SU-DHL-6 (cell line): ENCODE data around the gene FLNB.

ENCODE experiments used
- H2AFZ ChIP-seq: fragments of 200-600 bp; sonication (generic); 2 replicates; pipeline ENCODE4 v1.6.1; 2014; ENCODE audit warnings: low read depth, mild to moderate bottlenecking, moderate library complexity, mixed read lengths, antibody characterized with exemption, low read length; ENCODE audit not compliant: severe bottlenecking
- H3F3A ChIP-seq: fragments of 200-600 bp; shearing (Covaris generic); 2 replicates; pipeline ENCODE4 v1.6.0; 2016; ENCODE audit warnings: antibody characterized with exemption, mild to moderate bottlenecking; ENCODE audit not compliant: insufficient read depth
- H3K27ac ChIP-seq: fragments of 200-600 bp; sonication (generic); 2 replicates; pipeline ENCODE4 v1.5.1; 2016; ENCODE audit warnings: low read depth, mild to moderate bottlenecking, low read length, moderate library complexity, mixed read lengths
- H3K27me3 ChIP-seq: fragments of 200-600 bp; sonication (generic), shearing (Covaris generic); 2 replicates; pipeline ENCODE4 v1.6.0; 2014; ENCODE audit warnings: mild to moderate bottlenecking, low read length
- H3K36me3 ChIP-seq: fragments of 200-600 bp; sonication (generic); 2 replicates; pipeline ENCODE4 v1.6.1; 2014; ENCODE audit warnings: mild to moderate bottlenecking, low read length, mixed read lengths
- H3K4me2 ChIP-seq: fragments of 300-600, 200-600 bp; shearing (Covaris generic), sonication (generic); 2 replicates; pipeline ENCODE4 v1.6.0; 2014; ENCODE audit warnings: low read length, low read depth, mild to moderate bottlenecking; ENCODE audit not compliant: poor library complexity, severe bottlenecking
- H3K4me3 ChIP-seq: fragments of 200-600 bp; sonication (generic); 2 replicates; pipeline ENCODE4 v1.5.1; 2014; ENCODE audit warnings: antibody characterized with exemption, low read length, mild to moderate bottlenecking, mixed read lengths; ENCODE audit not compliant: insufficient read depth, poor library complexity, severe bottlenecking
- H3K79me2 ChIP-seq: fragments of 200-600 bp; sonication (generic); 2 replicates; pipeline ENCODE4 v1.6.1; 2014; ENCODE audit warnings: mild to moderate bottlenecking, low read length, moderate library complexity; ENCODE audit not compliant: insufficient read depth
- H3K9ac ChIP-seq: fragments of 200-600 bp; sonication (generic); 2 replicates; pipeline ENCODE4 v1.7.0; 2014; ENCODE audit warnings: mild to moderate bottlenecking, low read length
- H3K9me2 ChIP-seq: fragments of 200-600 bp; sonication (generic); replicated peaks from 2 replicates; pipeline ENCODE4 v1.6.1; 2014; ENCODE audit warnings: low read length; ENCODE audit not compliant: insufficient read depth
- H3K9me3 ChIP-seq: fragments of 200-600 bp; sonication (generic); 2 replicates; pipeline ENCODE4 v1.6.1; 2014; ENCODE audit warnings: low read length, mixed read lengths; ENCODE audit not compliant: insufficient read depth
- H4K20me1 ChIP-seq: fragments of 200-600 bp; sonication (generic); 2 replicates; pipeline ENCODE4 v1.6.1; 2014; ENCODE audit warnings: low read depth, mild to moderate bottlenecking, antibody characterized with exemption, low read length, moderate library complexity, mixed read lengths
- CTCF ChIP-seq: fragments of 200-600 bp; sonication (generic); IDR thresholded peaks from one replicate; pipeline ENCODE4 v1.5.1; 2017; ENCODE audit warnings: antibody characterized with exemption, mild to moderate bottlenecking, low read length, moderate library complexity; ENCODE audit not compliant: insufficient read depth, poor library complexity, severe bottlenecking
- EZH2phosphoT487 ChIP-seq: fragments of 200-600 bp; sonication (generic), shearing (Covaris generic); conservative IDR thresholded peaks from 2 replicates; pipeline ENCODE4 v1.6.1; 2018; ENCODE audit warnings: mild to moderate bottlenecking, antibody characterized with exemption, low read length, moderate library complexity, mixed read lengths

Gene FLNB

GRCh38 chr3:58106061-58106460 is 97.8 kb downstream of the FLNB start:
- H3K9me3 ChIP-seq = no peaks in the 10 kb centered on the region
- no peak overlapping the region for H3K4me3 ChIP-seq
- no peaks in the 10 kb centered on the region for H3K79me2 ChIP-seq
- TF ChIP-seq EZH2phosphoT487 (no peak), CTCF (no peak)
- no peak overlapping the region for H3K4me2 ChIP-seq
- H3K36me3 ChIP-seq = no peaks in the 10 kb centered on the region
- H3K9ac ChIP-seq = no peak overlapping the region
- H4K20me1 ChIP-seq = no peaks in the 10 kb centered on the region
- no peaks in the 10 kb centered on the region for H3K9me2 ChIP-seq
- H3K27ac ChIP-seq = no peak overlapping the region
- no peaks in the 10 kb centered on the region for H3F3A ChIP-seq
- no peak overlapping the region for H2AFZ ChIP-seq
- no peaks in the 10 kb centered on the region for H3K27me3 ChIP-seq

- H3K9me2 ChIP-seq = no peaks in the 10 kb centered on the region
Observed at GRCh38 chr3:58106640-58107039, 98.4 kb downstream of the FLNB start.

GRCh38 chr3:58107597-58107996 is 99.4 kb downstream of the FLNB start:
- Histone ChIP-seq H4K20me1 (no peaks in the 10 kb centered on the region), H3K9ac (no peak overlapping the region), H3K79me2 (no peaks in the 10 kb centered on the region), H3K4me3 (no peak overlapping the region), H3K9me3 (no peaks in the 10 kb centered on the region), H3K4me2 (no peak overlapping the region), H3K27me3 (no peaks in the 10 kb centered on the region), H3K36me3 (no peaks in the 10 kb centered on the region), H3F3A (no peaks in the 10 kb centered on the region), H3K27ac (no peak overlapping the region), H3K9me2 (no peaks in the 10 kb centered on the region), H2AFZ (no peak overlapping the region)
- TF ChIP-seq CTCF (no peak), EZH2phosphoT487 (no peak)

More at GRCh38 chr3:58106640-58107039, 98.4 kb downstream of the FLNB start:
- H3K27me3 ChIP-seq = no peaks in the 10 kb centered on the region
- H2AFZ ChIP-seq = no peak overlapping the region
- no peak overlapping the region for H3K9ac ChIP-seq
- H3K4me2 ChIP-seq = no peak overlapping the region
- no peak overlapping the region for H3K4me3 ChIP-seq
- H3K9me3 ChIP-seq = no peaks in the 10 kb centered on the region
- no peaks in the 10 kb centered on the region for H3K79me2 ChIP-seq
- TF ChIP-seq EZH2phosphoT487 = no peak
- TF ChIP-seq CTCF = no peak
- no peaks in the 10 kb centered on the region for H3F3A ChIP-seq
- H3K27ac ChIP-seq = no peak overlapping the region
- no peaks in the 10 kb centered on the region for H4K20me1 ChIP-seq
- no peaks in the 10 kb centered on the region for H3K36me3 ChIP-seq

GRCh38 chr3:58109752-58110151 is 101.5 kb downstream of the FLNB start:
- H3K79me2 ChIP-seq = no peaks in the 10 kb centered on the region
- H3K9me2 ChIP-seq = no peaks in the 10 kb centered on the region
- no peaks in the 10 kb centered on the region for H3K27me3 ChIP-seq
- H3K4me3 ChIP-seq = no peak overlapping the region
- H3K9ac ChIP-seq = no peak overlapping the region
- H3F3A ChIP-seq = no peaks in the 10 kb centered on the region
- H3K36me3 ChIP-seq = no peaks in the 10 kb centered on the region
- no peak overlapping the region for H2AFZ ChIP-seq
- H4K20me1 ChIP-seq = no peaks in the 10 kb centered on the region
- TF ChIP-seq EZH2phosphoT487 (no peak), CTCF (no peak)
- H3K27ac ChIP-seq = no peak overlapping the region
- no peaks in the 10 kb centered on the region for H3K9me3 ChIP-seq
- no peak overlapping the region for H3K4me2 ChIP-seq
